Fibroblast of skin of abdomen (primary cell): ENCODE measurements around the gene CACNG4.

Experiments used
- DNase-seq: peaks from one replicate; pipeline ENCODE4 v3.0.0-alpha.2; 2013

Gene CACNG4

DNA sequence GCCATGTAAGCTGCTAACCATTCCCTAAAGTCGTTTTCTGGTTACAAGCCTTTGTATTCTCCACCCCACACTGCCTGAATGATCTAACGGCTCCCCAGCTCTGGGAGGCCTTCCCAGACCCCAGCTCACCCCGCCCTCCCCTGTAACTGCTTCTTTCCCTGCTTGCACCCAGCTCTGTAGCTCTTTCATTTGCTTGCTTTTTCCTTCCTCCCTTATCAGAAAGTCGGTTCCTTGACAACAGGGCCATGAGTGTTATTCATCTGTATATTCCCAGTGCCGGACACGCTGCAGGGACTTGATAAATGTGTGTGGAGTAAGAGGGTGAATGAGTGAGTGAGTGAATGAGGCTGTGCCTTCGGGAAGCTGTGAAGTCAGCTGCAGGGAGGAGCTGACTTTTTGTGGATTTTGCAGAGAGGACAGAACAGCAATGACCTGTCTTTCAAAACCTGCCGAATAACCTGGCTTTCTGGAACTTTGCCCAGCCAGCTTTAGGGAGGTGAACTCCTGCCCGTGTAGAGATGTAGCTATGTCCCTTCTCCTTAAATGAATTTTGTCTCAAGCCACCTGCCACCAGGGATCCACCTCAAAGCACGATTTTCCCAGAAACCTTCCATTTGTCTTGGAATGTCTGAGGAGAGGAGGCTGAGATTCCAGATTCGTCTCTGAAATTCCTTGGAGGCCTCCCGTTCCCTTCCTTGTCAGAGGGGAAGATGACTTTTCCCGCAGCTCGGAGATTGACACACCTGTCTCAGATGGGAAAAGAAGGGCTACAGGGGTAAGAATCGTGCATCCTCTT is 20.0 kb upstream of the CACNG4 start:
- DNase-seq: no peak

DNA sequence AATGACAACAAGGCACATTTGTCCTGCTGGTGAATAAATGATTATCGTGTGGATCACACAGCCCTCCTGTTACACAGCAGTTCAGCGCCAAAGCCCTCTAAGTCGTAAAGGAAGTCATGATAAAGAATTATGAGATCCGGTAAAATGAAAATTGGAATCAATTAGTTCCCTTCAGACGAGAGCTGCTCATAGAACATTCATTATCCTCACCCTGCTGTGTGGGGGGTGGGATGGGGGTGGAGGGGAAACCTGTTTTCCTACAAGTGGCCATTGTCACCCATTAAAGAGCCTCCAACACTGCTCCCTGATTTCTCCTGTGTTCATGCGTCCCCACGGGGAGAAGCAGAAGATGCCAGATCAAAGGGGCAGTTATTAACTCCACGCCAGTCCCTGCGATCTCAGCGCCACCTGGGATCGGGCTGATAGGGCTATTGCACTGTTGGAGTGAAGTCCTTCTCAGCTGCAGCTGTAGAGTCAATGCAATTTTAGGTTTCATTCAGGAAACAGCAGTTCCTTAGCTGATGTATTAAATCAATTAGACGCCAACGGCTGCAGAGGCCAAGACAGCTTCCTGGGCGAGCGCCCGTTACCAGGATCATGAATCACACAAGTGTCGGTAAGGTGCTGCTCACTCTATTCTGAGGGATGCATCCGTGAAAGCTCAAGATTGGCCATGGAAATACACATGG is 19.2 kb upstream of the CACNG4 start:
- peak; percentile 73 for DNase-seq

DNA sequence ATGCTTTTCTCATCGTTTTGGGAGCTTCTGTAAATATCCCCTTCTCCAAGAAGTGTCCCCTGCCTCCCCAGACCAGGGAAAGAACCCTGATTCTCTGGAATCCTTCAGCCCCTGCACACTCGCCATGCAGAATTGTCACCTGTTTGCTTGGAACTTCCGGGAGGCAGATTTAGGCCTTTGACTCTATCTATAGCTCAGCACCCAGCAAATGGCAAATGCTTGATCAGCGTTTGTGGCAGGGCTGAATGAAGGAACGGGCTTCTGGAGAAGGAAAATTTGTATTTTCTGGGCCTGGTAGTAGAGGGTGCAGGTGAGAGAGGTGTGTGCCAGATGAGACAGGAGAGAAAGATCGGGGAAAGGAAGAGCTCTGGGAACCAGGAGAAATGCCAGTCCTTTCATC is 18.3 kb upstream of the CACNG4 start:
- DNase-seq: no peak

DNA sequence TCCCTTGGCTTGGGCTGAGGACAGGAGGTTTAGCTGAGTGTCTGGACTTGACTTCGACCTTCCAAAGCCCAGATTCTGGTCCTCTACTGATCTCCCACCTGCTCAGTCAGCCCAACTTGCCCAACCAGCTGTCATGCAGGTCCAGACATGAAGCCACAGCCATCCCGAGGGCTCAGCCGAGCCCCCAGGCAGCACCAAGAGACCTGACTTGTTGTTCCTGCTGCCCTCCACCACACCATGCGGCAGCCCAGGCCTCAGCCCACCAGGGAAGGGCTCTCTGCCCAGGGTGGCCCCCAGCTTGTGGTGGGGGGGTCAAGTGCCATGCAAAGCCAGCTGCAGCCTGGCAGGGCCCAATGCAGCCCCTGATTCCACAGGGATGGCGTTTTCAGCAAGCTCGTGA is 17.2 kb upstream of the CACNG4 start:
- no peak for DNase-seq

DNA sequence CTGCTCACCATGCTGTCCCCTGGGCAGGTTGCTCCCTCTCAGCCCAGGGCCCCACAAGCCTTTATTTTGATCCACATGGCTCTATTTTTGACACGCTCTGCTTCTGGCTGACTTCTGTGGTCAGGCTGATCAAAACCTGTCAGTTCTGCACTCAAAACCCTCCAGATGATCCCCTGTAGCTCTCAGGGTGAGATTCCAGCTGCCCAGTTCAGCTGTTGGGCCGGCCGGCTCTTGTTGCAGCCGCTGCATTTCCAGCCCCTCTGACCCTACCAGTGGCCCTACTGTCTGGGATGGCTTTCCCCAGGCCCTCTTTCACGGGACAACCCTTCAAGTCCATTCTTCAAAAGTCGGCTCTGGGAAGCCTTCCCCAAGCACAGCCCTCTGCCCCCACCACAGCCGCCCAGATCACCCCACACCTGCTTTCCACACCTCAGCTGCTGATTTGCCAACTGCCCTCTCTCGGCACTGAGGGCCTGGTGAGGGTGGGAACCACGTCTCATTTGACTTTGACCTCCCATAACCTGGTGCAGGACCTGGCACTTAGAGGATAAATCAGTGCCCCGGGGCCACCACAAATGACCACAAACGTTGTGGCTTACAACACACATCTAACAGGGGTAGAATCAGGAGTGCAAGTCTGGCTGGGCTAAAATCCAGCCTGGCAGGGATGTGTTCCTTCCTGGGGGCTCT is 16.3 kb upstream of the CACNG4 start:
- DNase-seq: no peak

DNA sequence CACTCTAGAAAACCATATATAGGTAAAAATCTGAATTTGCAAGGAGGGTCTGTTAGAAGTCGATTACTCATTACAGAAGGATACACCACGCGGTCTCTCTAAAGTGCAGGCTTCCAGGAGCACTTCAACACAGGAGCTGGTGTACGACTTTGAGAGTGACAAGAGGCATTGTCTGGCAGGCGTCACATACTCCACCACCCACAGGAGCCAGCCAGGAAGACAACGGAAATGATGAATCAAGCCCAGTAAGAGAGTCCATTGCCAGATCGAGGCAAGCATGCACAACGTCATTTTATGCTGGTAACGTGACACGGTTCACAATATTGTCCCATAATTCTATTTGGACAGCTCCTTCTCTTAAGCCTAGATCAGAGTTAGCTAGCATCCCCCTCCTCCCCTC is 15.0 kb upstream of the CACNG4 start:
- peak; percentile 20 for DNase-seq

DNA sequence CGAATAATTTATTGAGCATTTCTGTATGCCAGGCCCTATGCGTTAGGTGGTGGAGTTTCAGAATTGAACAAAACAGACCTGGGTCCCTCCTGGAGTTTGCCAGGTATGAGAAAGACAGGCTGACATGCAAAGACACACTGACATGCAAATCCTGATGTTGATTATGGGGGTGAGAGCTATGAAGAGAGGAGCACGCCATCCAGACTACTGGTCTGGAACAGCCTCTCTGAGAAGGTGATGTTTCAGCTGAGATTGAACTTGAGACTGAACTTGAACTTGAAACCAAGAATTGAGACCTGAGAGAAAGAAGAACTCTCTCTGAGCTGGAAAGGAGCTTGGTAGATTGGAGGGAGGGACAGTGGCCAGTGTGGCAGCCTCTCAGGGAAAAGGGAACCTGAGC is 14.2 kb upstream of the CACNG4 start:
- no peak for DNase-seq

DNA sequence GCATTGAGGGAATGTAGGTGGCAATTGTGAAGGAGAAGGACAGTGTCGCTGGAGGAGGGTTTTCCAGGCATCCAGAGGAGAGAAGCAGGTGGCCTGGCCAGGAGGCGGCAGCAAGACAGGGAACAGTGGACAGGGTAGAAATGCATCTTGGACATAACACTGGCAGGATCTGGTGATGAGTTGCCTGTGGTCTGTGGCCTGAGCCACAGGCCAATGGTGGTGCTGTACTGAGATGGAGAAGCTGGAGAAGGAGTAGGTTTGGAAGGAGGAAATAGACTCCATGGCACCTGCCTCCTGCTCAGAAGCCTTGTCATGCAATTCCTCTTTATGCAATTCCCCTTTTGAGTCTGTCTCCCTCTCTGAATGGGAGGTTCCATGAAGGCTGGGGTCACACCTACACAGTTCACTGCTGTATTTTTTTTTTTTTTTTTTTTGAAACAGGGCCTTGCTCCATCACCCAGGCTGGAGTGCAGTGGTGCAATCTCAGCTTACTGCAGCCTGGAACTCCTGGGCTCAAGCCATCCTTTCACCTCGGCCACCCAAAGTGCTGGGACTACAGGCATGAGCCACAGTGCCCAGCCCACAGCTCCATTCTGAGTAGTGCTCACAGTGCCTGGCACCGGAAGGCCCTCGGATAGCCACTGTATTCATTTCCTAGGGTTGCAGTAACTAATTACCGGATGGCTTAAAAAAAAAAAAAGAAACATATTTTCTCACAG is 13.5 kb upstream of the CACNG4 start:
- DNase-seq: no peak

DNA sequence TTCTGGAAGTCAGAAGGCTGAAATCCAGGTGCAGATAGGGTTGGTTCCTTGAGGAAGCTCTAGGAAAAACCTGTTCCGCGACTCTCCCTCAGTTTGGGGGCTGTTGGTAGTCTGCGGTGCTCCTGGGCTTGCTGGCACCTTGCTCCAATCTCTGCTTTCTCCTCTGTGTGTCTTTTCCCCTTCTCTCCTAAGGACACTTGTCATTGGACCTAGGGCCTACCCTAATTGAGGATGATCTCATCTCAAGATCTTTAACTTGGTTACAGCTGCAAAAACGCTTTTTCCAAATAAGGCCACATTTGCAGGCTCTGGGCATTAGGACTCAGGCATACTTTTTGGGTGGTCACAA is 12.9 kb upstream of the CACNG4 start:
- peak; percentile 8 for DNase-seq

DNA sequence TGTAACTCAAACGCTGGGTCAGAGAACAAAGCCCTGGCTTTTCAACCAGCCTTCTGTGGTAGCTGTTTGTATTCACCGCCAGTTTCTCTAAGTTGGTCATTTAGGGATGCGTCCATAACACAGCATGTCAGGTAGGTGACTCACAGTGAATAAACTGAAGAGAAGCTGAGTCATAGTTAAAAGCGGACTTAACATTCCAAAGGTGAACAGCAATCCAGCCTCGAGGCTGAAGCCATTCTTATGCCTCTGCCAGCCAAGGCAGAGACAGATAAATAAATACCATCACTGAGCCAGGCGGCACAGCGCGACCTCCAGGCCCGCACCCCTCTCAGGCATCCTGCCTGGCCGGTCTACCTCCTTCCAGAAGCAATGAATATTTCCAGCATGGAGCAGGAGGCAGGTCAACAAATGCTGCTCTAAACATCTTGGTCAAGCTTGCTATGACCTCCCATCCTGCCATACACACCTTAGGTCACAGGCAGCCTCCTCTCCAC is 12.4 kb upstream of the CACNG4 start:
- DNase-seq: peak; percentile 84

DNA sequence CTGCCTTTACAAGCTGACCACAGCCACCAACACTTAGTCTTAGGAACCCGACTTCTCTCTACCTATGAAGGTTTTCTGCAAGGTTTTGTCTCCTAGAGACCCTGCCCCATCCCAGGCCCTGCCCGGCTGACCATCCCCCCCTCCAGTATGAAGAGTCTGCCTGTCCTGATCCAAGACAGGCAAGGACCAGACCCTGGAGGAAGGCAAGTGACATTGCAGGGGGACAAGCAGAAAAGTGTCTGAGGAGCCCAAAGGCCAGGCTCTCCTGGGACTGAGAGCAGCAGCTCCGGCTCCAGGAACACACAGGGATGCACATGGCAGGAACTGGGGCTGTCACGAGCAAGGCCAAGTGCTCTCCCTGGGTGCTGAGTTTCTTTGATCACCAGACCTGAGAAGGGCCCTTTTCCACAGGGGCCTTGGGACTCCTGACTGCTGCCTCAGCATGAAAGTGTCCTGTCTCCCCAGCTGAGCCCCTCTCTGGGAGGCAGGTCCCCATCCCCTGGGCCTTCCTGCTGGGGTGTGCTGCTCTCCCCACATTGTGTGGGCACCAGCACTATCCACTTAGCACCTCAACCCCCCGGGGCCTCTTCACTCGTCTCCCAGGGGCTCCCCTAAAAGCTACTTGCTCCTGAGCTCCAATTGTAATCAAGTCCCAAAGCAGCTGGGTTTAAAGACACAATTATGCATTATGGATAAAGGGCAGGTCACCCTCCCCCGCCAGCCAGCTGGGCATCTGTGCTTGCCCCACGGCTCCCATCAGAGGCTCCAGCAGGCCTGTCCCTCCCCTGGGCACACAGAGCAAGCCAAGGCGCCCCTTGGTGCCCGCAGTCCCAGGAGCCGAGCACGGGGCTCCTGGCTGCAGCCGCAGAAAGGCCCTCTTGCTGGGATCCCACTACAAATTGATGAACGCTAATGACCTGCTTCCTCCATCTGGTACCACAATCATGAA is 11.6 kb upstream of the CACNG4 start:
- no peak for DNase-seq

DNA sequence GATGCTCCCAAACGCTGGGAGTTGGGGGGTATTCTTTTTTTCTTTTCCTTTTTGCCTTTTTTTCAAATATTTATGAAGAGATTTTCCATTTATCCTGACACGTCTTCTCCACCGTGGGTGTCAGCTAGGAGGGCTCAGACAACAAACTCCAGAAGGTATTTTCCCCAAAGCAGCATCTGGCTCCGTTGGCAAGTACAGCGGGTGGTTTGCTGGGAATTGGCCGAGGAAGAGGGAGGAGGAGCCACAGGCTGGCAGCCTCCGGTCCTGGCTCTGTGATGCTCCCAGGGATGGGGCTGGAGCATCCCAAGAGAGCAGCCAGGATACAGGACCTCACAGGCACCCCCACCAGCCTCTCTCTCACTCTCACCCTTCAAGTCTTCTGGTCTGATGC is 10.9 kb upstream of the CACNG4 start:
- no peak for DNase-seq

DNA sequence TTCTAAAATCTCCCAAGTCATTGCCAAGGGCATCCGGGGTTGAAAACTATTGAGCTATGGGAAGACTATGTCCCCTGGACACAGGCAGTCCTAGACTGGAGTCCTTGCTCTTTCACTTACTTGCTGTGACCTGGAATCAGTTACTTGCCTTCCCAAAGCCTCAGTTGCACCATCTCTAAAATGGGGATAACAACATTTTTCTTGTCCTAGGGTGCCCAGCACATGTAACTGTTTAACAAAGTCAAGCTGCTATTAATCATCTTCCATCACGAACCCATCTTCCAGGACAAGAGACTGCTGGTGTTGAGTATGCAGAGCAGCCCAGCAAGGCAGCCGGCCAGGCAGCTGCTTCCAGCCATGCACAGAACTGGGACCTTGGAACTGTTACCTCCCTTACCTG is 9.9 kb upstream of the CACNG4 start:
- DNase-seq: no peak

DNA sequence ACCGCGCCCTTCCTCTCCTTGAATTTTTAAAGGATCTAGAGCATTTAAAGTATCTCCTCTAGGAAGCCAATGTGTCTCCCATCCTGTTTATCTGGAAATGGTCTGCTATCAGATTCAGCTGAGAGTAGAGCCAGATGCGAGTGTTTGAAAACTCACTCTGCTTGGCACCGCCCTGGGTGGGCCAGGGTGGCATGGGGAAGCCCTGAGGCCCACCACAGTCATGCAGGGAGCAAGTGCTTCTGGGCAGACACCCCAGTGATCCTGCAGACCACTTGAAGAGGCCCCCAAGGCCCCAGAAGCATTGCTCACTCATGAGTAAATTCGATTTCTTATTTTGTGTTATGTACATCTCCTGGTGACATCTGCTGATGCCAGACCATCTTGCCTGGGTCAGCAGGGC is 8.7 kb upstream of the CACNG4 start:
- no peak for DNase-seq

DNA sequence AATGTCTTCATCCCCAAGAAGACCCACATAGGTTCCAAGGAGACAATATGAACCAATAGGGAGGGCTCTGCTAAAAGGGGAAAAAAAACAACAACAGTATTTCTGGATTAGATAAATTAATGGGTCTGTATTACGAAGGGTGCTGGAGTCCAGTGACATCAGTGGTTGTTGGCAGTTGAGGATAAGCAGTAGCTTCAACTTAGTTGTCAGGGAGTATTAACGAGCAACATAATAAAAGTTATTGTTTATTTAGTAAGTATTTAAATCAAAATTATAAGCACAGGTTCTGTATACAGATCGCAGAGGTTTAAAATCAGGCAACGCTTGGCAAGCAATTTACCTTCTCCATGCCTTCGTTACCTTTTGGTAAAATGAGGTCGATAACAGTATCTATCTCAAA is 7.6 kb upstream of the CACNG4 start:
- DNase-seq: no peak

DNA sequence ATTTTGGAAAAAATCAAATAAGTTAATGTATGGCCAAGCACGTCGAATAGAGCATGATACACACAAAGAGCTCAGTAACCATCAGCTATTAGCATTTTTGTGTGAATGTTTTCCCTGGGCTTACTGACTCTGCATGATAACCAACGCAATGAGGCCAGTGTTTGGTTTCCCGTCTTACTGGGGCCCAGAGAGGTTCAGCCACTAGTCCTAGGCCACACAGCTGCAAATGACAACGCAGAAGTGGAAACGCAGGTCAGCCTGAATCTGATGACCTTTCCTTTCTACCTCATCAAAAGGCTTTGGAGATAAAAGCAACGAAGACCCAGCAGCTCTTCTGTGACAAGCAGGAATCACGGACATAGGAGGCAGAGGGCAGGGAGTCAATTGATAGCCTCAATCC is 7.2 kb upstream of the CACNG4 start:
- DNase-seq: no peak

DNA sequence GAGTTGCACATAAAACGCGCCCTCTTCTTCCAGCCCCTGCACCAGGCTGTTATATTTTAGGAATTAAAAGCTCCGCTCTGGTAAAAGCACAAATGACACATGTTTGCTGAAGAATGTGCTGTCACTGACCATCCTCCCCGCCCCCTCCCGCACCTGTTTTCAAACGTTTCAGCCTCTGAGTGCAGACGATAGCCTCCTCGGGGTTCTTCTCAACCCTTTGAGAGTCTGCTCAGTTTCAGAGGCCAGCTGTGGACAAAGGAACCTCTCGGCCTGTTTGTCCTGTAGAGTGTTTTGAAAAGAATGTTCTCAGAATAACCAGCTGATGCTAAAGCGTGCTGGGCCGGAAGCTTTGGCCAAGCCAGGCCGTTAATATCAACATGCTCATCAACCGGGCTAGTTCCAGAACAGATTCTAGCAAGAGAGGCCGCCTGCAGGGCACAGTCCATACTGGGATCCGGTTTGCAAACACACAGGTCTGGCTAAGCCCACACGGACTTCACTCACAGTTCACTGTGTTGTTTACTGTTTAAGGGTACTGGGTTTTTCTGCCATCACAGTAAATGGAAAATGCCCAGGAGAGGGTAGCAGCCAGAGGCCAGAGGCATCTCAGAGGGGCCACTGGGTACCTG is 6.4 kb upstream of the CACNG4 start:
- no peak for DNase-seq

DNA sequence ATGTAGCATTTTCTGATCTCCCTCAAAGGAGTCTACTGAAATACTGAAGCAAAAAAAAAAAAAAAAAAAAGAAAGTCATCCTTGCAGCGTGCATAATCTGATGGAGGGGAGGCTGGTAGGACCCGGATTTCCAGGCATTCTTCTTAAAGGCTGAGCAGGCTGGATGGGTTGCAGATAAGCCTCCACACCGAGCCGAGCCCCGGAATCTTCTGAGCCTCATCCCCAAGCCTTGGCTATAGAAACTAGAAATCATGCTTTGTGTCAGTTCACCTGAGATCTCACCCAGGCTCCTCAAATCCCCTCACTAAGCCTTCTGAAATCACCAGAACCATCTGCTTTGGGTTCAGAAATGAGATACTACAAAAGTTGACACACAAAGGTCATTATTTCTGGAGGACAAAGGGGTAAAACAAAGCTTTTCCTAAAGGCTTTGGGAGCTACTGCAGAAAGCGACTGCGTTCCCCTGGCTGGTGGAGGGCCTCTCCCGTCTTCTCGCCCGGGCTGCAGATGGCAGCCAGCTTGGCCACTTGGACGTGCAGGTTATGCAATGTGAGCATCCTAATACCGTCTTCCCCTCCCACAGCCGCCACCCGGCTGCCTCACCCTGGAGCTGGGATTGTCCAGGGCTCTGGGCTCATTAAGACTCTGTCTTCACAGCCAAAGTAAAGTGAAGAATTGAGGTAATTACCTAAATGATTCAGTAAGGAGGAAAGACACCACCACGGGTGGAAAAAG is 4.7 kb upstream of the CACNG4 start:
- DNase-seq: no peak

DNA sequence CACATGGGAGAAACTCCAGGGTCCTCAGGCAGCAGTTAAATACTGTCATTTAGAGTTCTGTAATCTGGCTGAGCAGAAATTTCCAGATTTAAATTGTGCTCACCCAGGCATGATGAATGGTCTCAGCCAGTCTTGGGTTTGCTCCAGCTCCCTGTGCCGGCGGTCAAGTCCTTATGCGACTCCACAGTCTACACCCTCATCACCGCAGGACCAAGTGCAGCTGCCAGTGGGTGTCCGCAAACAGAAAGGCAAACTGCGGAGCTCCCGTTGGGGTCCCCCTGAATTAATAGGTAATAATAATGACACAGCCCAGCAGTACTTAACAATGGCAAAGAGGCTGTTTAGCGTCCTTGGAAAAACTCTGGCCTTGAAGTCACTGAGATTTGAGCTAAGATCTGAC is 3.9 kb upstream of the CACNG4 start:
- DNase-seq: no peak

DNA sequence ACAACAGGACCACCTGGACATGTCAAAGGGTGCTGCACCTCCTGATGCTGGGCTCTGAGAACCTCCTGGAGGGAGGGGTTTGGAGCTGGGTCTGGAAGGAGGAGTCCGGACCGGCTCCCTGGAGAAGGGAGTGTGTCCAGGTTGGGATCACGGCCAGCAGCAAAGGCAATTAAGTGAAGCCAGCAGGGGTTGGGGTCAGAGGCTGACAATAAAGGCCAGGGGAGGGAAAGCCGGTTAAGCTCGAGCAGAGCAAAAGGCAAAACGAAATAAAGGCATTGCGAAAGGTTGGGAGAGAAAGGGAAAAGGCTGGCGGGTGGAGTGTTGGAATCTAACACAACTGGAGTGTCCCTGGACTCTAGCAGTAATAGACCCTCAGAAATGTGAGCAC is 992 bp upstream of the CACNG4 start:
- no peak for DNase-seq
